ENCODE data around the gene WBP1. TPM values are rescaled to one million over a fixed set of nuclear protein-coding genes. Genes with fewer than 3 reads are reported as not detected.

The WBP1 gene
- total and polyA plus RNA-seq, 2 donors (not counting 3 experiments of a cell fraction or from before 2014, with no cell fraction given): 50.5 to 209 TPM

DNA sequence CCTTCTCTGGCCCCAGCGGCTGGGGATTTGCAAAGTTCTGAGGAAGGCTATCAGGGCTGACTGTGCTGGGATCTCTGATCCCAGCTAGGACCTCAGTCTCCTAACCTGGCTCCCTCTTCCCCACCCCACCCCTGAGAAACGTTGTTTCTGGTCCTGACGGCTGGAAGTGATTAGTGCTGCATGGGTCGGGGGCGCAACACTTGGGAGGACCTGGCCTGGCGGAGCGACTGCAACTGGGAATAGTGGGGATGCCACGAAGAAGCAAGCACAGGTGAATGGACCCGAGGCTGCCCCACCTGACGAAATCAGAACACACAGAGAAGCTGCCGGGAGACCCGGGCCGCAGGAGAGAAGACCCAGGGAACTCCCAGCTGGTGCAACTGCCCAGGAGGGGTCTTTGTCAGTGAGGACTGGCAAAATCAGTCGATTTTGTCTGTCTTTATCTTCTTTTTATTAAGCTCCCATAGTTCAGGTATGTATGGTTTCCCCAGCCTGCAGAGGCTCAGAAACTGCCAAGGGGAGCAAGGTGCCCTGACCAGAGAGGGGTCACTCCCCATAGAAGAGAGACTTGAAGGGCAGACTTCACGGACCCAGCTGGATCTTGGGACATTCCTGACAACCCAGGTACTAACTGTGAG, 41.8 kb downstream of the WBP1 start:
- Histone ChIP-seq H3K27me3 (ENCODE audit: control insufficient read depth in 2 of 2, insufficient read depth in 2 of 2, low read length in 2 of 2) (peaks cover 23 to 40% of the 10 kb centered on the region in 2 experiments), H4K20me1 (replicated peaks; ENCODE audit: control insufficient read depth, extremely low read depth, insufficient read depth, low read length) (no peaks in the 10 kb centered on the region), H3K4me3 (replicated peaks in 1 of 3; ENCODE audit: insufficient read depth in 1 of 3, low read depth in 1 of 3, low read length in 3 of 3) (no peak overlapping the region), H3K36me3 (ENCODE audit: control insufficient read depth in 2 of 2, extremely low read depth in 1 of 2, insufficient read depth in 2 of 2, low read length in 2 of 2) (no peaks in the 10 kb centered on the region), H3K9ac (replicated peaks; ENCODE audit: extremely low read depth, insufficient read depth, low read length) (no peak overlapping the region), H3K4me2 (ENCODE audit: insufficient read depth, low read length) (no peak overlapping the region), H3K4me1 (ENCODE audit: control insufficient read depth, extremely low read depth, insufficient read depth, low read length) (peaks cover 32% of the 10 kb centered on the region), H3K9me3 (replicated peaks; ENCODE audit: control insufficient read depth, insufficient read depth, low read length) (no peaks in the 10 kb centered on the region), H3K9me1 (replicated peaks; ENCODE audit: control insufficient read depth, extremely low read depth, insufficient read depth, low read length) (no peaks in the 10 kb centered on the region), H2AFZ (ENCODE audit: low read depth, low read length) (no peak overlapping the region), H3K79me2 (ENCODE audit: control insufficient read depth, insufficient read depth, low read length) (no peaks in the 10 kb centered on the region), H3K27ac (ENCODE audit: insufficient read depth, low read depth, low read length) (no peak overlapping the region)
- DNase-seq (ENCODE audit: low read depth, low spot score) (no peak), FAIRE-seq (no peak)
- ChIA-PET POLR2A (interaction anchor here (1.1 kb wide), 1 partner anchor 29 kb away, joined by 3 read pairs; the partner anchor contains the start of gene AUP1), CTCF (interaction anchor here (1.0 to 1.6 kb wide), 6 partner anchors 9 to 88 kb away, joined by 3 to 7 read pairs (median 4); partner anchors contain the start of genes CCDC142, INO80B and TTC31)
- no TSS peak for BruUV-seq (replicated peaks)
- TF ChIP-seq, protein P1, sequence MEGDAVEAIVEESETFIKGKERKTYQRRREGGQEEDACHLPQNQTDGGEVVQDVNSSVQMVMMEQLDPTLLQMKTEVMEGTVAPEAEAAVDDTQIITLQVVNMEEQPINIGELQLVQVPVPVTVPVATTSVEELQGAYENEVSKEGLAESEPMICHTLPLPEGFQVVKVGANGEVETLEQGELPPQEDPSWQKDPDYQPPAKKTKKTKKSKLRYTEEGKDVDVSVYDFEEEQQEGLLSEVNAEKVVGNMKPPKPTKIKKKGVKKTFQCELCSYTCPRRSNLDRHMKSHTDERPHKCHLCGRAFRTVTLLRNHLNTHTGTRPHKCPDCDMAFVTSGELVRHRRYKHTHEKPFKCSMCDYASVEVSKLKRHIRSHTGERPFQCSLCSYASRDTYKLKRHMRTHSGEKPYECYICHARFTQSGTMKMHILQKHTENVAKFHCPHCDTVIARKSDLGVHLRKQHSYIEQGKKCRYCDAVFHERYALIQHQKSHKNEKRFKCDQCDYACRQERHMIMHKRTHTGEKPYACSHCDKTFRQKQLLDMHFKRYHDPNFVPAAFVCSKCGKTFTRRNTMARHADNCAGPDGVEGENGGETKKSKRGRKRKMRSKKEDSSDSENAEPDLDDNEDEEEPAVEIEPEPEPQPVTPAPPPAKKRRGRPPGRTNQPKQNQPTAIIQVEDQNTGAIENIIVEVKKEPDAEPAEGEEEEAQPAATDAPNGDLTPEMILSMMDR (IDR thresholded peaks at IDR 0.05; ENCODE audit: extremely low read depth in 1 of 2, insufficient read depth in 1 of 2, low read depth in 1 of 2, low read length in 2 of 2): no peak
- TF ChIP-seq FOS (IDR thresholded peaks at IDR 0.05; ENCODE audit: borderline replicate concordance, insufficient read depth, low read length) (no peak), MYC (IDR thresholded peaks at IDR 0.05; ENCODE audit: low read depth, low read length) (no peak), EZH2 (IDR thresholded peaks at IDR 0.05; ENCODE audit: borderline replicate concordance, low read depth, low read length, severe bottlenecking) (no peak), POLR2A (IDR thresholded peaks at IDR 0.05; ENCODE audit: low read depth, low read length) (no peak), JUN (IDR thresholded peaks at IDR 0.05; ENCODE audit: borderline replicate concordance, insufficient read depth, insufficient read length, low read depth) (no peak), GATA2 (IDR thresholded peaks at IDR 0.05; ENCODE audit: insufficient read depth, insufficient read length, low read depth, low read length) (no peak), POLR2AphosphoS5 (IDR thresholded peaks at IDR 0.05; ENCODE audit: insufficient read depth, low read depth, low read length) (no peak)
- TF ChIP-seq, protein P2, sequence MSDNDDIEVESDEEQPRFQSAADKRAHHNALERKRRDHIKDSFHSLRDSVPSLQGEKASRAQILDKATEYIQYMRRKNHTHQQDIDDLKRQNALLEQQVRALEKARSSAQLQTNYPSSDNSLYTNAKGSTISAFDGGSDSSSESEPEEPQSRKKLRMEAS (IDR thresholded peaks at IDR 0.05; ENCODE audit: insufficient read depth, insufficient read length): no peak
- intact Hi-C loops (cut with micrococcal nuclease): loop anchor here (5.0 kb wide), 2 partner anchors 32 to 152 kb away; partner anchors contain the start of gene SEMA4F
- dilution Hi-C loops (cut with MboI; ENCODE audit: extremely low pct_ligation_motif_present, low sequenced_read_pairs): no loop called here

Measured in endothelial cell of umbilical vein (primary cell).